Right lobe of liver (tissue), 4 donors: Measurements from ENCODE around the gene CDK17.

Source experiments
- CTCF ChIP-seq, 4 donors: fragments of 200-600 bp in 3 of 4; fragments of 450-650 bp in 1 of 4; IDR thresholded peaks; one replicate each; pipeline versions ENCODE4 v1.5.1 to v1.8.0; 2016 to 2022; ENCODE audit warnings: antibody characterized with exemption in 4 of 4, mild to moderate bottlenecking in 2 of 4
- POLR2A ChIP-seq: fragments of 450-650 bp; IDR thresholded peaks from one replicate; pipeline ENCODE4 v1.6.1; 2017; ENCODE audit warnings: antibody characterized with exemption, mild to moderate bottlenecking
- donor health status: DM: no; HTN: no; CAD: no.
- donor health status: DM: no; HTN: no; CAD: no.
- donor health status: DM: no; HTN: yes; CAD: no.

GRCh38 chr12:96257550-96258103 is 142.6 kb downstream of the CDK17 start:
- TF ChIP-seq CTCF (IDR thresholded peaks at IDR 0.05), result no peak
- TF ChIP-seq POLR2A, result no peak
